ENCODE measurements around the gene GSDMA. TPM values are rescaled to one million over a fixed set of nuclear protein-coding genes. Genes with fewer than 3 reads are reported as not detected.
A peak's percentile ranks its signal among the peaks of the same experiment; 100 is the strongest.

Gene GSDMA
- total and polyA plus RNA-seq, 2 donors from 2014 or later: 0.47 to 0.80 TPM

- DNase-seq (peak in 1 of 5 donors; percentile 50), FAIRE-seq (no peak)
- H3K9me3 ChIP-seq (ENCODE audit: control insufficient read depth in 2 of 3, insufficient read depth in 1 of 3, low read length in 3 of 3): no peaks in the 10 kb centered on the region
- H3K9ac ChIP-seq (ENCODE audit: low read length in 3 of 3): no peak overlapping the region
- intact Hi-C loops (cut with DNase I): no loop called here
- peaks cover 0 to 21% (median 12%) of the 10 kb centered on the region in 3 donors for H3K4me1 ChIP-seq (ENCODE audit: control insufficient read depth in 2 of 3, insufficient read depth in 2 of 3, low read depth in 1 of 3, low read length in 3 of 3)
- no peak overlapping the region for H3K4me3 ChIP-seq (ENCODE audit: low read length in 3 of 3)
- peaks cover 0 to 28% (median 19%) of the 10 kb centered on the region in 3 donors for H3K36me3 ChIP-seq (ENCODE audit: control insufficient read depth in 2 of 3, insufficient read depth in 3 of 3, low read length in 3 of 3)
- no peaks in the 10 kb centered on the region for H3K27me3 ChIP-seq (ENCODE audit: control insufficient read depth, insufficient read depth, low read length)
- H3K27ac ChIP-seq (ENCODE audit: low read depth in 2 of 2, low read length in 2 of 2): no peak overlapping the region
- TF ChIP-seq, protein P1, sequence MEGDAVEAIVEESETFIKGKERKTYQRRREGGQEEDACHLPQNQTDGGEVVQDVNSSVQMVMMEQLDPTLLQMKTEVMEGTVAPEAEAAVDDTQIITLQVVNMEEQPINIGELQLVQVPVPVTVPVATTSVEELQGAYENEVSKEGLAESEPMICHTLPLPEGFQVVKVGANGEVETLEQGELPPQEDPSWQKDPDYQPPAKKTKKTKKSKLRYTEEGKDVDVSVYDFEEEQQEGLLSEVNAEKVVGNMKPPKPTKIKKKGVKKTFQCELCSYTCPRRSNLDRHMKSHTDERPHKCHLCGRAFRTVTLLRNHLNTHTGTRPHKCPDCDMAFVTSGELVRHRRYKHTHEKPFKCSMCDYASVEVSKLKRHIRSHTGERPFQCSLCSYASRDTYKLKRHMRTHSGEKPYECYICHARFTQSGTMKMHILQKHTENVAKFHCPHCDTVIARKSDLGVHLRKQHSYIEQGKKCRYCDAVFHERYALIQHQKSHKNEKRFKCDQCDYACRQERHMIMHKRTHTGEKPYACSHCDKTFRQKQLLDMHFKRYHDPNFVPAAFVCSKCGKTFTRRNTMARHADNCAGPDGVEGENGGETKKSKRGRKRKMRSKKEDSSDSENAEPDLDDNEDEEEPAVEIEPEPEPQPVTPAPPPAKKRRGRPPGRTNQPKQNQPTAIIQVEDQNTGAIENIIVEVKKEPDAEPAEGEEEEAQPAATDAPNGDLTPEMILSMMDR (IDR thresholded peaks at IDR 0.05; ENCODE audit: borderline replicate concordance, extremely low read depth, insufficient read depth): no peak
Observed at GRCh38 chr17:39921323-39921722, 41.5 kb upstream of the GSDMA start.

DNA sequence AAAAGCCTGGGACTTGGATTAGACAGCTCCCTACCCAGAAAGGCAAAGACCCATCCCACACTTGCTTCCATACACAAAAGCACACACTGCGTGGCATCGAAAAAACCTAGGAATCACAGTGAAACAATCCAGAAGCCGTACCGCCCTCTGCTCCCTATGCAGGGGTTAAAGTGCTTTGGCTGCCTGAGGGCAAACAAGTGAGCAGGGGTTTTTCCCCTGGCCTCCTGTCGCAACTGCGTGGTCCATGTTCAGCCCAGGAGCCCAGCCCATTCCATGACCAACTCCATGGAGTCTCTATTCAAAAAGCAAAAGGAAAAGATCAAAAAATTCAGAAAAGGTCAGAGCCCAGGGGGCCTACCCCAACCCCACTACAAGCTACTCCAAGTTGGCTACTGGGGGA lies 40.8 kb upstream of the GSDMA start:
- DNase-seq (no peak), FAIRE-seq (no peak)
- intact Hi-C loops (cut with DNase I): no loop called here
- Histone ChIP-seq H3K9me3 (ENCODE audit: control insufficient read depth in 2 of 3, insufficient read depth in 1 of 3, low read length in 3 of 3) (no peaks in the 10 kb centered on the region), H3K9ac (ENCODE audit: low read length in 3 of 3) (no peak overlapping the region), H3K4me1 (ENCODE audit: control insufficient read depth in 2 of 3, insufficient read depth in 2 of 3, low read depth in 1 of 3, low read length in 3 of 3) (peaks cover 0 to 25% (median 17%) of the 10 kb centered on the region in 3 donors), H3K27ac (ENCODE audit: low read depth in 2 of 2, low read length in 2 of 2) (no peak overlapping the region), H3K27me3 (ENCODE audit: control insufficient read depth, insufficient read depth, low read length) (no peaks in the 10 kb centered on the region), H3K36me3 (ENCODE audit: control insufficient read depth in 2 of 3, insufficient read depth in 3 of 3, low read length in 3 of 3) (peaks cover 0 to 28% (median 19%) of the 10 kb centered on the region in 3 donors), H3K4me3 (ENCODE audit: low read length in 3 of 3) (no peak overlapping the region)
- TF ChIP-seq, protein P1 (IDR thresholded peaks at IDR 0.05; ENCODE audit: borderline replicate concordance, extremely low read depth, insufficient read depth): no peak

- H3K36me3 ChIP-seq (ENCODE audit: control insufficient read depth in 2 of 3, insufficient read depth in 3 of 3, low read length in 3 of 3): peaks cover 0 to 28% (median 19%) of the 10 kb centered on the region in 3 donors
- H3K4me3 ChIP-seq (ENCODE audit: low read length in 3 of 3): no peak overlapping the region
- H3K9me3 ChIP-seq (ENCODE audit: control insufficient read depth in 2 of 3, insufficient read depth in 1 of 3, low read length in 3 of 3): no peaks in the 10 kb centered on the region
- no peak overlapping the region for H3K27ac ChIP-seq (ENCODE audit: low read depth in 2 of 2, low read length in 2 of 2)
- no peak for FAIRE-seq
- peak in 1 of 5 donors; percentile 36 for DNase-seq
- no peak overlapping the region for H3K9ac ChIP-seq (ENCODE audit: low read length in 3 of 3)
- intact Hi-C loops (cut with DNase I): no loop called here
- peaks cover 2 to 27% (median 17%) of the 10 kb centered on the region in 3 donors for H3K4me1 ChIP-seq (ENCODE audit: control insufficient read depth in 2 of 3, insufficient read depth in 2 of 3, low read depth in 1 of 3, low read length in 3 of 3)
- no peaks in the 10 kb centered on the region for H3K27me3 ChIP-seq (ENCODE audit: control insufficient read depth, insufficient read depth, low read length)
- TF ChIP-seq, protein P1 (IDR thresholded peaks at IDR 0.05; ENCODE audit: borderline replicate concordance, extremely low read depth, insufficient read depth): no peak
Observed at GRCh38 chr17:39923230-39923629, 39.6 kb upstream of the GSDMA start.
